GM06990 (cell line): ENCODE results near the gene MDFI.
"Not testable (repeated sequence)": the region's sequence is repeated elsewhere in the genome, so short reads cannot be mapped to it uniquely, and the experiment has no call there.

Source experiments
- DNase-seq: peaks from one replicate; pipeline ENCODE4 v3.0.0-alpha.2; 2011; ENCODE audit not compliant: insufficient read length; ENCODE audit errors: extremely low read depth
- H3K27me3 ChIP-seq: replicated peaks from 2 replicates; pipeline ENCODE4 v1.6.0; 2011; ENCODE audit warnings: low read length; ENCODE audit not compliant: control insufficient read depth, insufficient read depth
- H3K36me3 ChIP-seq: 2 replicates; pipeline ENCODE4 v1.5.1; 2011; ENCODE audit warnings: low read length; ENCODE audit not compliant: control insufficient read depth, insufficient read depth
- H3K4me3 ChIP-seq: replicated peaks from 2 replicates; pipeline ENCODE4 v1.5.1; 2011; ENCODE audit warnings: low read depth, mild to moderate bottlenecking, control low read depth, low read length
- TF ChIP-seq, protein P1 (sequence below): IDR thresholded peaks from 2 replicates; pipeline ENCODE4 v1.5.1; 2011; ENCODE audit warnings: low read length, control low read depth, mild to moderate bottlenecking, inconsistent platforms; ENCODE audit not compliant: insufficient read depth, poor library complexity, severe bottlenecking

MDFI gene

DNA sequence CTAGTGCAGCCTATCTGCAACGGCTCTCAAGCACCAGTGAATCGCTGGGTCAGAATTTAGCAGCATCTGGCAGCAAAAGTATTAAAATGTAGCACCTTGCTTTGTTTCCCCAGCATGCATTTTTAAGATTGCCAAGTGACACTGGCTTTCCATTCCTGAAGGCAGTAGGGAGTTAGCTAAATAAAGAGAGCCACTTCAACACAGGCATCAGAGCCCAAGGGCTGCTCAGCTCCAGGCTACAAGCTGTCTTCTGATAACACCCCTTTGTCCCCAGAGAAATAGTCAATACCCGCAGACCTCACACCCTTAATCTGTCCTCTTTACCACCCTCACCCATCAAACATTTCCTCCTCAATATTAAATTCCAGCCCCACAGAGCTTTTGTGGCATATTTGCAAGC, 19.7 kb upstream of the MDFI start:
- no peak for DNase-seq
- TF ChIP-seq, protein P1, sequence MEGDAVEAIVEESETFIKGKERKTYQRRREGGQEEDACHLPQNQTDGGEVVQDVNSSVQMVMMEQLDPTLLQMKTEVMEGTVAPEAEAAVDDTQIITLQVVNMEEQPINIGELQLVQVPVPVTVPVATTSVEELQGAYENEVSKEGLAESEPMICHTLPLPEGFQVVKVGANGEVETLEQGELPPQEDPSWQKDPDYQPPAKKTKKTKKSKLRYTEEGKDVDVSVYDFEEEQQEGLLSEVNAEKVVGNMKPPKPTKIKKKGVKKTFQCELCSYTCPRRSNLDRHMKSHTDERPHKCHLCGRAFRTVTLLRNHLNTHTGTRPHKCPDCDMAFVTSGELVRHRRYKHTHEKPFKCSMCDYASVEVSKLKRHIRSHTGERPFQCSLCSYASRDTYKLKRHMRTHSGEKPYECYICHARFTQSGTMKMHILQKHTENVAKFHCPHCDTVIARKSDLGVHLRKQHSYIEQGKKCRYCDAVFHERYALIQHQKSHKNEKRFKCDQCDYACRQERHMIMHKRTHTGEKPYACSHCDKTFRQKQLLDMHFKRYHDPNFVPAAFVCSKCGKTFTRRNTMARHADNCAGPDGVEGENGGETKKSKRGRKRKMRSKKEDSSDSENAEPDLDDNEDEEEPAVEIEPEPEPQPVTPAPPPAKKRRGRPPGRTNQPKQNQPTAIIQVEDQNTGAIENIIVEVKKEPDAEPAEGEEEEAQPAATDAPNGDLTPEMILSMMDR, result no peak

DNA sequence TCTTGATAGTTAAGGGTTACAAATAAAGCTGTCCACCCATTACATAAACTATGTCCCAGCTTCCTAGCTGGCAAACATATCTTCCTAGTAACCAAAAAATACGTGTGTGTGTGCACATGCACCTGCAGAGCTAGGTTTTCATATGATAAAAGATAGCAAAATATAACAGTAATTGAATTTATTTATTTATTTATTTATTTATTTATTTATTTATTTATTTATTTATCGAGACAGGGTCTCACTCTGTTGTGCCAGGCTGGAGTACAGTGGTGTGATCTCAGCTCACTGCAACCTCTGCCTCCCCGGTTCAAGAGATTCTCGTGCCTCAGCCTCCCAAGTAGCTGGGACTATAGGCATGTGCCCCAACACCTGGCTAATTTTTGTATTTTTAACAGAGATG, 19.1 kb upstream of the MDFI start:
- not testable (repeated sequence) for DNase-seq, H3K27me3 ChIP-seq, H3K4me3 ChIP-seq, H3K36me3 ChIP-seq

More for the DNA sequence above, 19.7 kb upstream of the MDFI start:
- no peak overlapping the region for H3K4me3 ChIP-seq
- no peaks in the 10 kb centered on the region for H3K36me3 ChIP-seq
- H3K27me3 ChIP-seq, result no peaks in the 10 kb centered on the region

DNA sequence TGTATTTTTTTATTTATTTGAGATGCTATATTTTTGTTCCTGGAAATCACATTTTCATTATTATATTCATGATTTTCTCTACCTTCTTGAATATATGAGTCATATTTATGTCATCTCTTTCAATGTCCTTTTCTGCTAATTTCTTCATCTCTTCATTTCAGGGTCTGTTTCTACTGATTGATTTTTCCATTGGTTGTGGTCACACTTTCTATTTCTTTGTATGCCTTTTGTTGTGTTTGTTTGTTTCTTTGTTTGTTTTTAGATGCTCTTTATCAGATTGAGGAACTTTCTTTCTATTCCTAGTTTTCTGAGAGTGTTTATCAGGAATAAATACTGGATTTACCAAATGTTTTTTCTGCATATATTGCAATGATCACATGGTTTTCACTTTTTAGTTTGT, 16.9 kb upstream of the MDFI start:
- no peaks in the 10 kb centered on the region for H3K27me3 ChIP-seq
- DNase-seq, result no peak
- H3K36me3 ChIP-seq, result no peaks in the 10 kb centered on the region
- no peak overlapping the region for H3K4me3 ChIP-seq
- TF ChIP-seq, protein P1, result no peak

DNA sequence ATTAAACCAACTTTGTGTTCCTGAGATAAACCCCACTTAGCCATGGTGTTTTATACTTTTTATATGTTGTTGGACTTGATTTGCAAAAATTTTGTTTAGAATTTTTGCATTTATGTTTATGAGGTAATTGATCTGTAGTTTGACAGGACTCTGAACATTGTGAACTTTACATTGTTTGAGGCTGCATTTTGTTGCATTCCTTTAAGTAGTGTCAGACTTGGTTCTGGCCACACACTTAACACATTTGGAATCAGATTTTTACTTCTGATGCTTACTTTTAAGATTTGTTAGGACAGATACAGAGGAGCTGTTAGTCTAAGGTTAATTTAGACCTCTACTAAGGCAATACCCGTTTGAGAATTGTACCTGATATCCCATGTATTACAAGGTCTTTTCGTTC, 16.5 kb upstream of the MDFI start:
- TF ChIP-seq, protein P1, result no peak
- DNase-seq, result no peak
- no peak overlapping the region for H3K4me3 ChIP-seq
- H3K27me3 ChIP-seq, result no peaks in the 10 kb centered on the region
- H3K36me3 ChIP-seq, result no peaks in the 10 kb centered on the region

DNA sequence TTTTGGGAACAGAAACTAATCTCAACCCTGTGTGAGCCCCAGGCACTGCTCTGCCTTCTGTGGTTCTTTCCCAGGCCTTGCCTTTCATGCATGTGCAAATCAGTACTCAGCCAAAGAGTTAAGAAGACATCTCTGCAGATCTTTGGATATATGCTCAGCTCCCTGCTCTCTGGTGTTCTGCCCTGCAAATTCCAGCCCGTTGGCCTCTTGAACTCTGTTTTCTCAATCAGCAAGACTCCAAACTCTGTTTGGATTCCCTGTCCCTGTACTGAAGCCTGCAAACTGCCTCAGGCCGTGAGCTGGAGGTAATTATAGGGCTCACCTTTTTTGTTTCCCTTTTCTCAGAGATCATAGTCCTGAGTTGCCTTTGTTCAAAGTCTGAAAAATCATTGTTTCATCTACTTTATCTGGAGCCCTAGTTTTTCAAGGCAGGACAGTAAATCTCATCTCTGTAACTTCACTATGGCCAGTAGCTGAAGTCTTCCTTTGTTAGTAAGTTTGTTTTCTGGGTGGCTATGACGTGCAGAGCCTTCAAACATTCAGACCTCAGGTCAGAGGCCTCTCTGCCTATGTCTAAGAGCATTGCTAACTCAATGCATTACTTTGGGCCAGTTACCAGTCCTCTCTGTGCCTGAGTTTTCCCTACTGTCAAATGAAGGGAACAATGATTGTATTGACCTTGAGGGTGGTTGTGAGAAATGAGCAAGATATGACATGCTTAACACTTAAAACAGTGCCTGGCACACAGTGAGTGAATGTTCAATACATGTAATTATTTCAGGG, 15.9 kb upstream of the MDFI start:
- H3K4me3 ChIP-seq, result no peak overlapping the region
- no peak for DNase-seq
- TF ChIP-seq, protein P1, result no peak
- H3K36me3 ChIP-seq, result no peaks in the 10 kb centered on the region
- no peaks in the 10 kb centered on the region for H3K27me3 ChIP-seq

DNA sequence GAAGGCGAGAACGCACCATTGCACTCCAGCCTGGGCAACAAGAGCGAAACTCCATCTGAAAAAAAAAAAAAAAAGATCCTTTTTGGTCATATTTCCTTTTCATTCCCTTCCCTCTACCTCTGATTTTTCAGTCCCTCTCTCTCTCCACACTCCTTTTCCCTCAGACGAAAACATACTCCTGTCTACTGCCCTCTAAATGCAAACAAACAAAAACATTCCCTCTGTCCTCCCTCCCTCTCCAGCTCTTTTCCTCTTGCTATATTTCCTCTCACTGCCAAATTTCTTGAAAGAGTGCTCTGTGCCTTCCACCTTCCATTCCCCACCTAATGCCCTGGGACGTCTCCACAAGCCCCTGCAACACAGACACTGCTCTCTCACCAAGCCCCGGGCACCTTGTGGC, 14.9 kb upstream of the MDFI start:
- Histone ChIP-seq H3K4me3 (no peak overlapping the region), H3K27me3 (no peaks in the 10 kb centered on the region), H3K36me3 (no peaks in the 10 kb centered on the region)
- TF ChIP-seq, protein P1, result no peak
- no peak for DNase-seq
